H1 (cell line): ENCODE data around the gene ERC1. TPM values are rescaled to one million over a fixed set of nuclear protein-coding genes. Genes with fewer than 3 reads are reported as not detected.

Source experiments
- CTCF ChIA-PET: fragments of 300-600 bp; sonication (Branson Sonifier 250); formaldehyde crosslinking; loops from one replicate; lab custom pipeline; 2021; ENCODE audit not compliant: partially characterized antibody; lab: Charles Lee
- POLR2A ChIA-PET: fragments of 300-600 bp; sonication (Branson Sonifier 250); formaldehyde crosslinking; loops from one replicate; lab custom pipeline; 2021; ENCODE audit warnings: inconsistent platforms; ENCODE audit not compliant: partially characterized antibody; lab: Charles Lee
- DNase-seq, 2 experiments: peaks; one replicate each; pipeline versions ENCODE4 v3.0.0 to v3.0.0-alpha.2; 2010 to 2022; ENCODE audit warnings: low spot score in 2 of 2, low read depth in 1 of 2, mixed read lengths in 1 of 2
- FAIRE-seq: peaks from 2 replicates; lab custom pipeline; 2011; peaks lifted over from hg19 to GRCh38; lab: Jason Lieb, UNC
- H2AFZ ChIP-seq: 2 replicates; pipeline ENCODE4 v1.8.1; 2012; ENCODE audit warnings: low read length, inconsistent platforms
- H2AK5ac ChIP-seq: 2 replicates; pipeline ENCODE4 v1.6.1; 2013; ENCODE audit warnings: low read depth, low read length
- H2BK120ac ChIP-seq: replicated peaks from 2 replicates; pipeline ENCODE3; 2013; ENCODE audit warnings: low read depth, low read length, inconsistent platforms
- H2BK12ac ChIP-seq: 2 replicates; pipeline ENCODE4 v1.6.1; 2013; ENCODE audit warnings: low read depth, low read length
- H2BK15ac ChIP-seq: 2 replicates; pipeline ENCODE4 v1.6.1; 2013; ENCODE audit warnings: low read length
- H2BK20ac ChIP-seq: 2 replicates; pipeline ENCODE4 v1.6.1; 2013; ENCODE audit warnings: low read length
- H2BK5ac ChIP-seq: 2 replicates; pipeline ENCODE4 v1.6.1; 2013; ENCODE audit warnings: low read depth, low read length
- H3K14ac ChIP-seq: 2 replicates; pipeline ENCODE4 v1.6.1; 2013; ENCODE audit warnings: inconsistent platforms; ENCODE audit not compliant: insufficient read length
- H3K18ac ChIP-seq: 2 replicates; pipeline ENCODE4 v1.6.1; 2013; ENCODE audit warnings: low read length; ENCODE audit errors: extremely low read depth
- H3K23ac ChIP-seq: 2 replicates; pipeline ENCODE4 v1.6.1; 2013; ENCODE audit warnings: inconsistent platforms; ENCODE audit not compliant: insufficient read length
- H3K23me2 ChIP-seq: 2 replicates; pipeline ENCODE4 v1.6.1; 2013; ENCODE audit warnings: low read depth, low read length
- H3K27ac ChIP-seq: 2 replicates; pipeline ENCODE4 v1.6.1; 2011; ENCODE audit warnings: low read depth, low read length, inconsistent platforms
- H3K27me3 ChIP-seq, 4 experiments: replicated peaks in 1 of 4; 1 replicate in 1 of 4; 2 replicates in 3 of 4; pipeline versions ENCODE4 v1.6.1 to v1.8.1; 2011 to 2013; ENCODE audit warnings: low read length in 3 of 4, mild to moderate bottlenecking in 3 of 4, inconsistent platforms in 2 of 4, mixed read lengths in 2 of 4, moderate library complexity in 1 of 4; ENCODE audit not compliant: control insufficient read depth in 3 of 4, insufficient read depth in 3 of 4; ENCODE audit errors: extremely low read depth in 1 of 4
- H3K36me3 ChIP-seq, 4 experiments: 2 replicates each; pipeline versions ENCODE4 v1.6.1 to v1.8.1; 2011 to 2013; ENCODE audit warnings: mild to moderate bottlenecking in 4 of 4, low read length in 3 of 4, moderate library complexity in 2 of 4, control low read depth in 1 of 4, inconsistent platforms in 1 of 4; ENCODE audit not compliant: insufficient read depth in 4 of 4, control insufficient read depth in 2 of 4
- H3K4ac ChIP-seq: replicated peaks from 2 replicates; pipeline ENCODE3; 2013; ENCODE audit warnings: low read length, low read depth, mixed read lengths, inconsistent platforms; ENCODE audit not compliant: insufficient read length
- H3K4me1 ChIP-seq, 4 experiments: replicated peaks in 1 of 4; 1 replicate in 1 of 4; 2 replicates in 3 of 4; pipeline versions ENCODE4 v1.6.1 to v1.8.1; 2011 to 2013; ENCODE audit warnings: low read length in 3 of 4, inconsistent platforms in 2 of 4, mixed read lengths in 1 of 4; ENCODE audit not compliant: insufficient read depth in 4 of 4, control insufficient read depth in 3 of 4
- H3K4me2 ChIP-seq, 2 experiments: 2 replicates each; pipeline versions ENCODE4 v1.6.1 to v1.8.1; 2011 to 2013; ENCODE audit warnings: low read depth in 2 of 2, low read length in 2 of 2, control low read depth in 1 of 2, inconsistent platforms in 1 of 2, mild to moderate bottlenecking in 1 of 2; ENCODE audit not compliant: insufficient read depth in 1 of 2
- H3K4me3 ChIP-seq, 4 experiments: fragments of 200-600, 300-600 bp in 1 of 4; sonication (generic), shearing (Covaris generic), sonication (Bioruptor Twin) in 1 of 4; 2 replicates each; pipeline versions ENCODE4 v1.5.1 to v1.8.1; 2011 to 2016; ENCODE audit warnings: low read length in 4 of 4, low read depth in 3 of 4, control low read depth in 2 of 4, inconsistent platforms in 2 of 4, mild to moderate bottlenecking in 2 of 4, mixed read lengths in 1 of 4, moderate library complexity in 1 of 4; ENCODE audit not compliant: insufficient read depth in 2 of 4; ENCODE audit errors: extremely low read depth in 1 of 4
- H3K56ac ChIP-seq: replicated peaks from 2 replicates; pipeline ENCODE3; 2013; ENCODE audit warnings: low read depth, mild to moderate bottlenecking, mixed read lengths, low read length, inconsistent platforms; ENCODE audit not compliant: insufficient read length
- H3K79me1 ChIP-seq: 2 replicates; pipeline ENCODE4 v1.6.1; 2013; ENCODE audit warnings: low read depth, low read length, control low read depth
- H3K79me2 ChIP-seq, 2 experiments: 2 replicates each; pipeline versions ENCODE4 v1.6.1 to v1.8.1; 2012 to 2013; ENCODE audit warnings: low read length in 2 of 2, mild to moderate bottlenecking in 2 of 2, inconsistent platforms in 1 of 2; ENCODE audit not compliant: insufficient read depth in 2 of 2, control insufficient read depth in 1 of 2
- H3K9ac ChIP-seq, 4 experiments: replicated peaks in 1 of 4; 1 replicate in 1 of 4; 2 replicates in 3 of 4; pipeline versions ENCODE4 v1.6.1 to v1.8.1; 2011 to 2013; ENCODE audit warnings: low read depth in 3 of 4, low read length in 3 of 4, control low read depth in 2 of 4, mild to moderate bottlenecking in 2 of 4, moderate library complexity in 2 of 4, inconsistent platforms in 1 of 4; ENCODE audit errors: extremely low read depth in 1 of 4
- H3K9me3 ChIP-seq, 2 experiments: 2 replicates each; pipeline versions ENCODE4 v1.6.1 to v1.8.1; 2012 to 2013; ENCODE audit warnings: mild to moderate bottlenecking in 2 of 2, moderate library complexity in 2 of 2, control low read depth in 1 of 2, inconsistent platforms in 1 of 2, low read depth in 1 of 2, low read length in 1 of 2, mixed read lengths in 1 of 2; ENCODE audit not compliant: insufficient read depth in 2 of 2
- H4K20me1 ChIP-seq, 2 experiments: replicated peaks in 1 of 2; 2 replicates each; pipeline versions ENCODE3 to v1.8.1; 2011 to 2013; ENCODE audit warnings: inconsistent platforms in 2 of 2, low read length in 2 of 2, mild to moderate bottlenecking in 1 of 2; ENCODE audit not compliant: insufficient read depth in 2 of 2, control insufficient read depth in 1 of 2
- H4K5ac ChIP-seq: 2 replicates; pipeline ENCODE4 v1.6.1; 2013; ENCODE audit warnings: low read length, low read depth, mixed read lengths, inconsistent platforms; ENCODE audit not compliant: insufficient read length
- H4K8ac ChIP-seq: 2 replicates; pipeline ENCODE4 v1.8.0; 2013; ENCODE audit warnings: mild to moderate bottlenecking, moderate library complexity, low read length, inconsistent platforms; ENCODE audit not compliant: insufficient read depth; ENCODE audit errors: extremely low read depth
- H4K91ac ChIP-seq: replicated peaks from 2 replicates; pipeline ENCODE3; 2013; ENCODE audit warnings: low read length, mixed read lengths, inconsistent platforms; ENCODE audit not compliant: insufficient read length
- ATF3 ChIP-seq: IDR thresholded peaks from 2 replicates; pipeline ENCODE4 v1.6.1; 2011; ENCODE audit warnings: low read depth, mild to moderate bottlenecking, low read length; ENCODE audit not compliant: insufficient read depth
- BRCA1 ChIP-seq: IDR thresholded peaks from 2 replicates; pipeline ENCODE4 v1.6.1; 2012; ENCODE audit warnings: low read depth, low read length, improper control_type of control experiment
- CHD2 ChIP-seq: IDR thresholded peaks from 2 replicates; pipeline ENCODE4 v1.6.1; 2012; ENCODE audit warnings: low read length, improper control_type of control experiment
- CTBP2 ChIP-seq: IDR thresholded peaks from 2 replicates; pipeline ENCODE4 v1.7.0; 2011; ENCODE audit warnings: borderline replicate concordance, mild to moderate bottlenecking, moderate library complexity, mixed read lengths, low read length; ENCODE audit not compliant: insufficient read depth, insufficient read length
- E2F6 ChIP-seq: IDR thresholded peaks from 2 replicates; pipeline ENCODE4 v1.6.1; 2012; ENCODE audit warnings: inconsistent platforms
- GABPA ChIP-seq: IDR thresholded peaks from 2 replicates; pipeline ENCODE4 v1.6.1; 2011; ENCODE audit warnings: mild to moderate bottlenecking, low read length, moderate library complexity, borderline replicate concordance; ENCODE audit not compliant: insufficient read depth
- KDM1A ChIP-seq: fragments of 200-600, 300-600 bp; sonication (generic); IDR thresholded peaks from 2 replicates; pipeline ENCODE4 v1.7.1; 2016; ENCODE audit warnings: mild to moderate bottlenecking, low read length, borderline replicate concordance
- SAP30 ChIP-seq: fragments of 300-600 bp; sonication (generic); IDR thresholded peaks from 2 replicates; pipeline ENCODE4 v1.7.1; 2012; ENCODE audit warnings: low read length, moderate library complexity, mild to moderate bottlenecking, inconsistent platforms; ENCODE audit not compliant: insufficient read depth, insufficient replicate concordance
- SIN3A ChIP-seq, 2 experiments: IDR thresholded peaks in 1 of 2; conservative IDR thresholded peaks in 1 of 2; 2 replicates each; pipeline ENCODE4 v1.6.1; 2011 to 2012; ENCODE audit warnings: low read length in 2 of 2, improper control_type of control experiment in 1 of 2, low read depth in 1 of 2, mild to moderate bottlenecking in 1 of 2
- SP1 ChIP-seq: IDR thresholded peaks from 2 replicates; pipeline ENCODE4 v1.6.1; 2011; ENCODE audit warnings: low read depth, low read length
- SRF ChIP-seq: IDR thresholded peaks from 2 replicates; pipeline ENCODE4 v1.6.1; 2011; ENCODE audit warnings: mild to moderate bottlenecking, low read depth, low read length, moderate library complexity
- WGBS, 2 experiments: shearing (Covaris generic) in 1 of 2; methylation state at CpG; one replicate each; pipeline versions ENCODE4 v1.1.6 to v1.1.7; 2013 to 2015; ENCODE audit warnings: low lambda C conversion rate in 2 of 2, mixed read lengths in 2 of 2, inconsistent platforms in 1 of 2, low coverage in 1 of 2, missing lambda C conversion rate in 1 of 2; ENCODE audit not compliant: insufficient replicate concordance in 2 of 2, insufficient coverage in 1 of 2, insufficient read length in 1 of 2; ENCODE audit errors: extremely low coverage in 1 of 2, missing lambda C conversion rate in 1 of 2; 5-methylcytosine and 5-hydroxymethylcytosine counted together
- polyA plus RNA-seq, 7 experiments: library from polyadenylated mRNA; depleted of rRNA in 3 of 7; stranded (reverse) in 5 of 7; unstranded in 2 of 7; fragments of >200 nt in 5 of 7; fragments of 200-250 nt in 2 of 7; gene quantifications; 1 replicate in 5 of 7; 2 replicates in 1 of 7; 4 replicates in 1 of 7; pipeline versions ENCODE4 v1.2.1 to v1.2.3, GENCODE V29; 2011 to 2013; ENCODE audit warnings: missing spikeins in 2 of 7, mixed read lengths in 2 of 7
- total RNA-seq: library from RNA; stranded (reverse); fragmentation: NEBNext Ultra II Directional; extraction: Animal tissue kit (Norgen Biotek cat#: 25700); gene quantifications from 2 replicates; pipeline ENCODE4 v1.2.1, GENCODE V29; 2021

The ERC1 gene
- total and polyA plus RNA-seq, 2 of the 8 experiments (the other 6 are each of a cell fraction or from before 2014, with no cell fraction given), result 7.8 to 45.7 TPM

GRCh38 chr12:1523558-1524050, 532.6 kb downstream of the ERC1 start:
- H4K20me1 ChIP-seq, result no peaks in the 10 kb centered on the region
- H3K56ac ChIP-seq, result no peak overlapping the region
- no peak overlapping the region for H4K5ac ChIP-seq
- no peak overlapping the region for H3K23ac ChIP-seq
- peak overlapping the region; percentile 97 for H2AFZ ChIP-seq
- no peaks in the 10 kb centered on the region for H3K79me2 ChIP-seq
- peak overlapping the region; percentile 66 for H2BK120ac ChIP-seq
- H3K9me3 ChIP-seq, result no peaks in the 10 kb centered on the region
- no peak overlapping the region for H4K8ac ChIP-seq
- no peak overlapping the region for H2BK15ac ChIP-seq
- DNase-seq, result peak; percentile 39 to 79
- H3K79me1 ChIP-seq, result no peaks in the 10 kb centered on the region
- H2BK20ac ChIP-seq, result peak overlapping the region; percentile 87; the same call in 1 of the 2 replicates
- peaks cover 8 to 33% (median 21%) of the 10 kb centered on the region in 4 experiments for H3K27me3 ChIP-seq
- H3K14ac ChIP-seq, result no peak overlapping the region
- no peak overlapping the region for H3K27ac ChIP-seq
- no peaks in the 10 kb centered on the region for H3K36me3 ChIP-seq
- POLR2A ChIA-PET, result interaction anchor here (0.8 to 1.5 kb wide), 3 partner anchors 10 to 65 kb away, joined by 3 read pairs; no protein-coding TSS in a partner anchor
- CTCF ChIA-PET, result interaction anchor here (0.9 to 1.6 kb wide), 6 partner anchors 22 to 406 kb away, joined by 3 to 5 read pairs (median 4); no protein-coding TSS in a partner anchor
- 36% methylated on average over 13 of the region's 13 CpGs; no CpG with 5 or more reads in 1 of the 2 experiments for WGBS, 2 experiments
- H3K4ac ChIP-seq, result no peak overlapping the region
- H3K4me3 ChIP-seq, result peak overlapping the region in 1 of 4 experiments; percentile 2; a peak in 1 of 8 replicates
- peak overlapping the region; percentile 94 for H2BK12ac ChIP-seq
- peak overlapping the region; percentile 86; the same call in 1 of the 2 replicates for H2BK5ac ChIP-seq
- peak overlapping the region; percentile 56 for H4K91ac ChIP-seq
- H3K18ac ChIP-seq, result peak overlapping the region; percentile 40
- H3K9ac ChIP-seq, result no peak overlapping the region; a peak in 1 of 7 replicates
- no peaks in the 10 kb centered on the region for H3K23me2 ChIP-seq
- FAIRE-seq, result no peak
- H3K4me1 ChIP-seq, result peaks cover 0 to 10% (median 8%) of the 10 kb centered on the region in 4 experiments; a peak in 6 of 7 replicates
- peak overlapping the region; percentile 51 to 54 for H3K4me2 ChIP-seq
- H2AK5ac ChIP-seq, result no peak overlapping the region
- TF ChIP-seq BRCA1 (no peak), CHD2 (no peak), SRF (no peak), GABPA (no peak), SIN3A (conservative IDR thresholded peaks at IDR 0.05 in 1 of 2, IDR thresholded peaks at IDR 0.05 in 1 of 2; ENCODE audit: low read depth in 1 of 2, low read length in 2 of 2) (no peak), KDM1A (no peak), ATF3 (no peak), E2F6 (no peak), SP1 (0 out of 2 replicates have a peak, but pooled peaks have one; percentile 37), CTBP2 (no peak), SAP30 (no peak)
